ENCODE data around the gene RNPEPL1.

RNPEPL1 gene

GRCh38 chr2:240569998-240570530 is 1.8 kb downstream of the RNPEPL1 start:
- TF ChIP-seq ZNF248 (tag by site-specific recombination; IDR thresholded peaks at IDR 0.05) (no peak), ZNF175 (tag by site-specific recombination; IDR thresholded peaks at IDR 0.05) (no peak), ZNF707 (tag by site-specific recombination; IDR thresholded peaks at IDR 0.05) (no peak), ZNF777 (tag by site-specific recombination; IDR thresholded peaks at IDR 0.05; ENCODE audit: borderline replicate concordance) (no peak), ZSCAN16 (tag by site-specific recombination; IDR thresholded peaks at IDR 0.05) (no peak), SCRT1 (tag by site-specific recombination; IDR thresholded peaks at IDR 0.05; ENCODE audit: borderline replicate concordance) (no peak), ZNF514 (tag by site-specific recombination; IDR thresholded peaks at IDR 0.05) (no peak), ZNF169 (tag by site-specific recombination; IDR thresholded peaks at IDR 0.05) (no peak), OVOL3 (tag by site-specific recombination; IDR thresholded peaks at IDR 0.05) (no peak), ZNF23 (tag by site-specific recombination; IDR thresholded peaks at IDR 0.05; ENCODE audit: borderline replicate concordance) (no peak), ZNF621 (tag by site-specific recombination; IDR thresholded peaks at IDR 0.05) (no peak), ZNF548 (tag by site-specific recombination; IDR thresholded peaks at IDR 0.05) (no peak), ZBTB17 (tag by site-specific recombination; IDR thresholded peaks at IDR 0.05) (no peak), ZBTB21 (tag by site-specific recombination; IDR thresholded peaks at IDR 0.05) (no peak), ZNF654 (tag by site-specific recombination; IDR thresholded peaks at IDR 0.05; ENCODE audit: low read depth) (no peak)
- no peak overlapping the region for H3K4me3 ChIP-seq (ENCODE audit: low read depth, low read length)
- H3K4me1 ChIP-seq (ENCODE audit: control insufficient read depth, insufficient read depth, low read length), result peaks cover 4% of the 10 kb centered on the region
- peaks cover 0 to 13% of the 10 kb centered on the region in 2 experiments; a peak in 1 of 3 replicates for H3K36me3 ChIP-seq (ENCODE audit: control insufficient read depth in 2 of 2, insufficient read depth in 1 of 2, low read length in 2 of 2)
- ChIA-PET CTCF (interaction anchor here (1.1 kb wide), 1 partner anchor 10 kb away, joined by 3 read pairs; no protein-coding TSS in a partner anchor), POLR2A (interaction anchor here (1.0 kb wide), 1 partner anchor 9 kb away, joined by 3 read pairs; no protein-coding TSS in a partner anchor)
- H3K9me3 ChIP-seq (ENCODE audit: control insufficient read depth, insufficient read depth, low read depth, low read length), result no peaks in the 10 kb centered on the region
- H3K27ac ChIP-seq (ENCODE audit: extremely low read depth, low read depth, low read length), result no peak overlapping the region

GRCh38 chr2:240570531-240571313 is 2.4 kb downstream of the RNPEPL1 start:
- H3K27ac ChIP-seq (ENCODE audit: extremely low read depth, low read depth, low read length), result no peak overlapping the region
- peaks cover 4% of the 10 kb centered on the region for H3K4me1 ChIP-seq (ENCODE audit: control insufficient read depth, insufficient read depth, low read length)
- peaks cover 0 to 20% of the 10 kb centered on the region in 2 experiments; a peak in 1 of 3 replicates for H3K36me3 ChIP-seq (ENCODE audit: control insufficient read depth in 2 of 2, insufficient read depth in 1 of 2, low read length in 2 of 2)
- no peaks in the 10 kb centered on the region for H3K9me3 ChIP-seq (ENCODE audit: control insufficient read depth, insufficient read depth, low read depth, low read length)
- no peak for TF ChIP-seq ZNF513 (tag by site-specific recombination; IDR thresholded peaks at IDR 0.05)
- no peak for TF ChIP-seq ZNF214 (tag by site-specific recombination; IDR thresholded peaks at IDR 0.05; ENCODE audit: borderline replicate concordance)
- TF ChIP-seq TCF7L2 (IDR thresholded peaks at IDR 0.05; ENCODE audit: borderline replicate concordance, low read depth, low read length), result no peak
- TF ChIP-seq BCL11B (tag by site-specific recombination; IDR thresholded peaks at IDR 0.05; ENCODE audit: low read depth), result no peak
- no peak for TF ChIP-seq ZSCAN4 (tag by site-specific recombination; IDR thresholded peaks at IDR 0.05)
- no peak for TF ChIP-seq ZNF18 (tag by site-specific recombination; IDR thresholded peaks at IDR 0.05)
- TF ChIP-seq MZF1 (tag by site-specific recombination; IDR thresholded peaks at IDR 0.05; ENCODE audit: borderline replicate concordance), result no peak
- no peak for TF ChIP-seq GLIS1 (tag by site-specific recombination; IDR thresholded peaks at IDR 0.05)
- TF ChIP-seq TRIM28 (IDR thresholded peaks at IDR 0.05; ENCODE audit: borderline replicate concordance, low read length), result no peak
- TF ChIP-seq ZNF350 (tag by site-specific recombination; IDR thresholded peaks at IDR 0.05), result no peak
- TF ChIP-seq IKZF3 (tag by site-specific recombination; IDR thresholded peaks at IDR 0.05), result no peak
- no peak for TF ChIP-seq ATF2 (tag by site-specific recombination; IDR thresholded peaks at IDR 0.05; ENCODE audit: low read depth)
- TF ChIP-seq RBAK (tag by site-specific recombination; IDR thresholded peaks at IDR 0.05), result no peak
- no peak for TF ChIP-seq ZEB2 (tag by site-specific recombination; IDR thresholded peaks at IDR 0.05)
- TF ChIP-seq ZNF585B (tag by site-specific recombination; IDR thresholded peaks at IDR 0.05), result no peak
- POLR2A ChIA-PET, result interaction anchor here (1.0 kb wide), 1 partner anchor 10 kb away, joined by 3 read pairs; no protein-coding TSS in a partner anchor
- no peak overlapping the region for H3K4me3 ChIP-seq (ENCODE audit: low read depth, low read length)
- CTCF ChIA-PET, result interaction anchor here (1.0 kb wide), 1 partner anchor 9 kb away, joined by 4 read pairs; no protein-coding TSS in a partner anchor
